HG02852 (cell line): Measurements from ENCODE around the gene RMDN2.
"Not testable (repeated sequence)": the region's sequence is repeated elsewhere in the genome, so short reads cannot be mapped to it uniquely, and the experiment has no call there.

Source experiments
- ATAC-seq: cut with Tn5 transposase; IDR thresholded peaks from one replicate; pipeline ENCODE4 v1.9.1; 2021; ENCODE audit warnings: mild to moderate bottlenecking, moderate library complexity; ENCODE audit not compliant: unreplicated experiment

RMDN2 gene

GRCh38 chr2:37928377-37928776 is 3.3 kb downstream of the RMDN2 start:
- ATAC-seq: no peak

GRCh38 chr2:37930392-37930791 is 5.3 kb downstream of the RMDN2 start:
- ATAC-seq: not testable (repeated sequence)

GRCh38 chr2:37932873-37933272 is 7.8 kb downstream of the RMDN2 start:
- ATAC-seq: not testable (repeated sequence)

GRCh38 chr2:37934591-37935513 is 9.8 kb downstream of the RMDN2 start:
- ATAC-seq: peak; percentile 88

GRCh38 chr2:37937568-37937967 is 12.5 kb downstream of the RMDN2 start:
- ATAC-seq: not testable (repeated sequence)

GRCh38 chr2:37941267-37941666 is 16.2 kb downstream of the RMDN2 start:
- ATAC-seq: not testable (repeated sequence)

GRCh38 chr2:37944268-37944667 is 19.2 kb downstream of the RMDN2 start:
- no peak for ATAC-seq

GRCh38 chr2:37947306-37947705 is 22.2 kb downstream of the RMDN2 start:
- ATAC-seq: no peak

- ATAC-seq: not testable (repeated sequence)
Measured at GRCh38 chr2:37962018-37962739, 37.1 kb downstream of the RMDN2 start.

- not testable (repeated sequence) for ATAC-seq
Measured at GRCh38 chr2:37962740-37963121, 37.6 kb downstream of the RMDN2 start.

- not testable (repeated sequence) for ATAC-seq
Measured at GRCh38 chr2:37963901-37964300, 38.8 kb downstream of the RMDN2 start.

- no peak for ATAC-seq
Measured at GRCh38 chr2:37966326-37966725, 41.2 kb downstream of the RMDN2 start.

GRCh38 chr2:37969731-37970130 is 44.6 kb downstream of the RMDN2 start:
- ATAC-seq: no peak

- no peak for ATAC-seq
Measured at GRCh38 chr2:37971971-37972370, 46.9 kb downstream of the RMDN2 start.

- no peak for ATAC-seq
Measured at GRCh38 chr2:37973615-37974353, 48.7 kb downstream of the RMDN2 start.

GRCh38 chr2:37975808-37976207 is 50.7 kb downstream of the RMDN2 start:
- ATAC-seq: no peak

- no peak for ATAC-seq
Measured at GRCh38 chr2:37976411-37976810, 51.3 kb downstream of the RMDN2 start.

GRCh38 chr2:37982147-37982582 is 57.1 kb downstream of the RMDN2 start:
- ATAC-seq: no peak

GRCh38 chr2:37982847-37983246 is 57.8 kb downstream of the RMDN2 start:
- no peak for ATAC-seq

GRCh38 chr2:37983719-37984118 is 58.6 kb downstream of the RMDN2 start:
- no peak for ATAC-seq

- ATAC-seq: no peak
Measured at GRCh38 chr2:37984176-37984575, 59.1 kb downstream of the RMDN2 start.
